ENCODE data around the gene DIAPH2.

Gene DIAPH2

DNA sequence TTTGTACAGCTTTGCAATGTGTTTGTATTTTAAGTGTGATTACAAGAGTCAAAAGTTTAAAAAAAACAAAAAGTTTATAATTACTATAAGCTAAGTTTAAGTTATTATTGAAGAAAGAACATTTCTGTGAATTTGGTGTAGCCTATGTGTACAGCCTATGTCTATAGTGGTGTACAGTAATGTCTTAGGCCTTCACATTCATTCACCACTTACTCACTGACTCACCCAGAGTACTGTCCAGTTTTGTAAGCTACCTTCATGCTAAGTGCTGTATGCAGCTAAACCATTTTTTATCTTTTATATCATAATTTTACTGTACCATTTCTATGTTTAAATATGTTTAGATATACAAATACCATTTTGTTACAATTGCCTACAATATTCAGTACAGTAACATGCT, 381.3 kb downstream of the DIAPH2 start:
- peak; percentile 20 for DNase-seq

GRCh38 chrX:97066381-97066780, 381.7 kb downstream of the DIAPH2 start:
- no peak for DNase-seq

- no peak for DNase-seq
These were observed 385.7 kb downstream of the DIAPH2 start for GRCh38 chrX:97070346-97070745.

GRCh38 chrX:97074400-97074799, 389.8 kb downstream of the DIAPH2 start:
- no peak for DNase-seq

- DNase-seq = no peak
These were observed 404.5 kb downstream of the DIAPH2 start for GRCh38 chrX:97089116-97089515.

DNA sequence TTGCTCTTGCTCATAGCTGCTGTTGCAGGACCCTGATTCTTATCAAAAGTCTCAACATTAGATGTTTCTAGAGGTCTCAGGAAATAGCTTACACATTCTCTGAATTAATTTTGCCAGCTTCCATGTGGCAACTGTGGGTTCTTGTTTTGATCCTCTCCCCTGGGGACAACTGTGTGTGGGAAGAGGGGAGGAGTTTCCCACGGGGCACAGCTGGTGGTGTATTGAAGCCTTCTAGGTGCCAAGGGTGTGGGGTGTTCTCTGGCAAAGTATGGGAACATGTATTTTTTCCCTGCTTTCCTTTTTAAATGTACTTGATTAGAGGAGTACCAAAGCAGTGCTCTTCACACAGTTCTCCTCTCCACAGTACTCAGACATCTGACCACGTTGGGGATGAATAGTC, 411.7 kb downstream of the DIAPH2 start:
- no peak for DNase-seq

GRCh38 chrX:97102938-97103337, 418.3 kb downstream of the DIAPH2 start:
- DNase-seq = no peak

DNA sequence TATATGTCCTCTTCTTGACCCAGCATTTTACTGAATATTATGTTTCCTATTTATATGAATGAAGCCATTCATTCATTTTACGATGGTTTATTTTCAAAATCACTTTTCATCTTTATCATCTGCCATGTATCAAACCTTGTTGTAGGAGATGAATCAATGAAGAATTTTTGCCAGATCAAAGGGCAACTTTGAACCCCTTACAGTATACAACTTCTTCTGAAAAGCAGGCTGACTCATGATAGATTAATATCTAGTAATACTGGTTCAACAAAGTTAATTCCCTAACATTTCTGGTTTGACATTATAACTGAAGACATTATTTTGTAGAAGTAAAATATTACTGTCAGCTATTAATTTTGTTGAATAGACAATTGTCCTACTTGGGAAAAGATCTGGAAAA, 425.1 kb downstream of the DIAPH2 start:
- no peak for DNase-seq

- DNase-seq = no peak
These were observed 432.9 kb downstream of the DIAPH2 start for GRCh38 chrX:97117572-97117971.

GRCh38 chrX:97119474-97120109, 434.9 kb downstream of the DIAPH2 start:
- DNase-seq = no peak

- DNase-seq = no peak
These were observed 438.4 kb downstream of the DIAPH2 start for GRCh38 chrX:97123001-97123400.

- peak; percentile 8 for DNase-seq
These were observed 441.4 kb downstream of the DIAPH2 start for GRCh38 chrX:97126020-97126419.

DNA sequence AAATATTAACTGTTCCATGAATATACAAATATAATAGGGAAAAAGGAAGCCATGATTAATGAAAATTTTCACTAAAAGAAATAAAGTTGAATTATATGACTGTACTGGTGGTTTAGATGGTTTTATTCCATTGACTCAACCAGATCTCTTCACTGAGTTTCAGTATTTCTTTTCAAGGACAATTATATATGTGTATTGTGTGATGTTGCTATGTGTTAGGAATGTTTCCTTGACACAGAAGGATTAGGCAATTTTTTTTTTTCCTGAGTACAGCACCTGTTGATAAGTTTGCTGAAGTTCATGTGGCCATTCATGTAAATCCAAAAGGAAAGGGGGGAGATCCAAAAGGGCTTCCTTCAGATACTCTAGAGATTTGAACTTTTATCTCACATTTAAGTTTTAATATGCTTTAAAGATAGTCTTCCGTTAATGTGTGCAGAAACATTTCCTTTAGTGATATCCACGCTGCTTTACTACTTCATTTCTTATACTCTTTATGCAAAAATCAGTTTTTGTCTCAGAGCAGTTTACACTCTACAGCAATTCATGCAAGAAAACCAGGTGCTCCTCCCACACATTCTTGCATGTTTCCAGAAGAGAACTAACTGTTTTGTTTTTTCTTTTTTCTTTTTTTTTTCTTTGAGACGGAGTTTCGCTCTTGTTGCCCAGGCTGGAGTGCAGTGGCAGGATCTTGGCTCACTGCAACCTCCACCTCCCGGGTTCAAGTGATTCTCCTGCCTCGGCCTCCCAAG, 448.2 kb downstream of the DIAPH2 start:
- DNase-seq = no peak

- peak; percentile 27 for DNase-seq
These were observed 461.3 kb downstream of the DIAPH2 start for GRCh38 chrX:97145934-97146333.

DNA sequence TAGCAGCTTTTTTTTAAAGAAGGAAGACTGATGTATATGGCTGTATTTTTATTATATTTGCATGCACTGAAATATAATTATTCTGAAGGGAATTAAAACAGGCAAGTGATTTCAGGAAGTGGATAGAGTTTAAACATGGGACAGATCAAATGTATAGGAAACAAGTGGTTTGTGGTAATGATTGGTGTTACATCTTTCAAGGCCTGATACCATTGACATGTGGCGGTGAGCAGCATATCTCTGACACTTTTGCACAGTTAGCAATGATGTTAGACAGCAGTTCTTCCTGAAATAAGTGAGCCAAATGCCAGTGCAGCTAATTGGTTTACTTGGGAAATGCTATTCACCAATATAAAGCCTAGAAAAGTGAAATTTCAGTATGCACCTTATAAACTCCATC, 471.2 kb downstream of the DIAPH2 start:
- DNase-seq = no peak

DNA sequence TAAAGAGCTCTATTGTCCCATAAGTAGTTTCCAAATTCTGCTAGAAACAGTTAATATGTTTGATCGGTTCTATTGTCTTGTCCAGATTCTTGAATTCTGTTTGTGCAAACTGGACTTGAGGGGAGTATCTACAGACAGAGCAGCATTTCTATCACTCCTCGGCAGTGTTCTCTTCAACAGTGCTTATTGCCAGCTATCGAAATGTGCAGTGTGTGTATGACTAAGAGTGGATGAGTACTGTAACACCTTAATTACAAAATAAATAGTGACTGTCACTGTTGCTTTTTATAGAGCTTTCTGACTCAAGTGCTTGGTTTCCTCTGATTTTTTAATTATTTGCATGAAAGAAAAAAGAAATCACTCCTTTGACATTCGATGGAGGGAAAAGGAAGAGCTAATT, 473.6 kb downstream of the DIAPH2 start:
- DNase-seq = no peak

GRCh38 chrX:97159916-97160800, 475.5 kb downstream of the DIAPH2 start:
- no peak for DNase-seq

- DNase-seq = no peak
These were observed 482.7 kb downstream of the DIAPH2 start for GRCh38 chrX:97167333-97167732.

- no peak for DNase-seq
These were observed 484.0 kb downstream of the DIAPH2 start for GRCh38 chrX:97168646-97169045.

DNA sequence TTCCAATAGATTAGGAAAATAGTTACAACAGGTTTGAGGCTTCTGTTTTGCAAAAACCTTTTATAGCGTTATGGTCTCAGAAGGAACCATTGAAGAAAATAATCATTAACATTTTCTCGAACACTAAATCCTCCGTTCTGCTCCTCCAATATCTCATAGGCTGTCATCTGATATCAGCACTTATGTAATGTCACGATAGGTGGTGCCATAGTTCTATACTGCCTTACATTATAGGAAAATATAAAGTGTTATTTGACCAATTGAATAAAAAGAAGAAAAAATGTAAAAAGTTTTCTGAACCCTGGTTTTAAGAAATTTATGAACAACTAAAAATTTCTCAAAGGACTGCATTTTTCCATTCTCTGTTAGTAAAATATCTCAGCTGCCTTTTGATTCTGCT, 490.5 kb downstream of the DIAPH2 start:
- DNase-seq = no peak

- DNase-seq = no peak
These were observed 505.0 kb downstream of the DIAPH2 start for GRCh38 chrX:97189668-97190067.

GRCh38 chrX:97199501-97199900, 514.9 kb downstream of the DIAPH2 start:
- no peak for DNase-seq

- no peak for DNase-seq
These were observed 515.8 kb downstream of the DIAPH2 start for GRCh38 chrX:97200454-97200853.

DNA sequence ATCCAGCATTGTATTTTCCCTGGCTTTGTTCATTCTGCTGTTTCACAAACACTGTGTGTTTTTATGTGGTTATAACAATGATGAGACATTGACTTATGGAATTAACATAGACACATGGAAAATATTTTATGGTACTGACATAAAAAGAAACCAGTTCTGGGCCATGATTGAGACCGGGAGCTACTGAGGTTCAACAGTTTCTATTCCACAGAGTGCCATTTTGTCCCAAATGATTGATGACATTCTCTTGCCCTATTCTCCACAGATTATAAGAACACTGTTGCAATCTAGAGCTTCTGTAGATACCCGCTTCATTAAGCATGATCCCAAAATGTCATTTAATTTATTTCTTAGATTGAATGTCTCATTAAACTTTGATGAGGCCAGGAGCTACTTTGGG, 525.9 kb downstream of the DIAPH2 start:
- DNase-seq = no peak

All from HCEC 1CT (cell line).